ENCODE results near the gene MRPL10. TPM values are rescaled to one million over a fixed set of nuclear protein-coding genes. Genes with fewer than 3 reads are reported as not detected.

The MRPL10 gene
- polyA plus RNA-seq, 4 donors: 36.6 to 56.8 (median 50.0) TPM

- no peak for DNase-seq (ENCODE audit: low read depth in 4 of 4, low spot score in 3 of 4)
Observed at GRCh38 chr17:47816947-47817346, 14.4 kb downstream of the MRPL10 start.

GRCh38 chr17:47816111-47816735 is 15.1 kb downstream of the MRPL10 start:
- DNase-seq (ENCODE audit: low read depth in 4 of 4, low spot score in 3 of 4): no peak

GRCh38 chr17:47815106-47815918 is 16.0 kb downstream of the MRPL10 start:
- no peak for DNase-seq (ENCODE audit: low read depth in 4 of 4, low spot score in 3 of 4)

- no peak for DNase-seq (ENCODE audit: low read depth in 4 of 4, low spot score in 3 of 4)
Observed at GRCh38 chr17:47813512-47814031, 17.8 kb downstream of the MRPL10 start.

- DNase-seq (ENCODE audit: low read depth in 4 of 4, low spot score in 3 of 4): no peak
Observed at GRCh38 chr17:47813077-47813476, 18.3 kb downstream of the MRPL10 start.

- DNase-seq (ENCODE audit: low read depth in 4 of 4, low spot score in 3 of 4): no peak
Observed at GRCh38 chr17:47812146-47812920, 19.0 kb downstream of the MRPL10 start.

- no peak for DNase-seq (ENCODE audit: low read depth in 4 of 4, low spot score in 3 of 4)
Observed at GRCh38 chr17:47811709-47812108, 19.6 kb downstream of the MRPL10 start.

GRCh38 chr17:47810901-47811635 is 20.3 kb downstream of the MRPL10 start:
- no peak for DNase-seq (ENCODE audit: low read depth in 4 of 4, low spot score in 3 of 4)

GRCh38 chr17:47810200-47810821 is 21.0 kb downstream of the MRPL10 start:
- no peak for DNase-seq (ENCODE audit: low read depth in 4 of 4, low spot score in 3 of 4)

GRCh38 chr17:47808830-47809480 is 22.4 kb downstream of the MRPL10 start:
- no peak for DNase-seq (ENCODE audit: low read depth in 4 of 4, low spot score in 3 of 4)

- no peak for DNase-seq (ENCODE audit: low read depth in 4 of 4, low spot score in 3 of 4)
Observed at GRCh38 chr17:47808036-47808829, 23.1 kb downstream of the MRPL10 start.

GRCh38 chr17:47807421-47807820 is 23.9 kb downstream of the MRPL10 start:
- DNase-seq (ENCODE audit: low read depth in 4 of 4, low spot score in 3 of 4): no peak

GRCh38 chr17:47806913-47807255 is 24.5 kb downstream of the MRPL10 start:
- DNase-seq (ENCODE audit: low read depth in 4 of 4, low spot score in 3 of 4): no peak

GRCh38 chr17:47806026-47806912 is 25.1 kb downstream of the MRPL10 start:
- DNase-seq (ENCODE audit: low read depth in 4 of 4, low spot score in 3 of 4): no peak

- DNase-seq (ENCODE audit: low read depth in 4 of 4, low spot score in 3 of 4): no peak
Observed at GRCh38 chr17:47804461-47804860, 26.9 kb downstream of the MRPL10 start.

- no peak for DNase-seq (ENCODE audit: low read depth in 4 of 4, low spot score in 3 of 4)
Observed at GRCh38 chr17:47803751-47804150, 27.6 kb downstream of the MRPL10 start.

GRCh38 chr17:47803201-47803600 is 28.1 kb downstream of the MRPL10 start:
- DNase-seq (ENCODE audit: low read depth in 4 of 4, low spot score in 3 of 4): no peak
